ENCODE results near the gene PRELP.

DNA sequence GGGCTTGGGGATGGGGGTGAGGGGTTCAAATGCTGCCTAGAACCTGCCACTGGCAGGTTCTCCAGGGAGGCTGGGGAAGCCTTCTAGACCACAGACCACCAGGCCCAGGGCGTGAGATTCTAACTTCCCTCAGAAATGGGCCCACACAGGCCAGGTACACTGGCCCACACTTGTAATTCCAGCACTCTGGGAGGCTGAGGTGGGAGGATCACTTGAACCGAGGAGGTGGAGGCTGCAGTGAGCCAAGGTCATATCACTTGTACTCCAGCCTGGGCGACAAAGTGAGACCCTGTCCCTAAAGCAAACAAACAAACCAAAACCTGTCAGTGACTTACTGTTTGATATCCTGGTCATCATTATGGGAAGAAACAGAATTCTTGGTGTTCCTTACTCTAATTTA is 50.1 kb downstream of the PRELP start:
- TF ChIP-seq ELF4 (IDR thresholded peaks at IDR 0.05) (no peak), SUZ12 (IDR thresholded peaks at IDR 0.05) (no peak), FOXM1 (IDR thresholded peaks at IDR 0.05; ENCODE audit: borderline replicate concordance) (no peak), BHLHE40 (IDR thresholded peaks at IDR 0.05; ENCODE audit: borderline replicate concordance) (no peak), LEF1 (IDR thresholded peaks at IDR 0.05; ENCODE audit: borderline replicate concordance) (no peak), FOXA1 (IDR thresholded peaks at IDR 0.05) (no peak), SP1 (IDR thresholded peaks at IDR 0.05) (no peak), L3MBTL2 (conservative IDR thresholded peaks at IDR 0.05) (no peak), ARNT (IDR thresholded peaks at IDR 0.05) (no peak), NFRKB (IDR thresholded peaks at IDR 0.05) (no peak)
- TF ChIP-seq, protein P1, sequence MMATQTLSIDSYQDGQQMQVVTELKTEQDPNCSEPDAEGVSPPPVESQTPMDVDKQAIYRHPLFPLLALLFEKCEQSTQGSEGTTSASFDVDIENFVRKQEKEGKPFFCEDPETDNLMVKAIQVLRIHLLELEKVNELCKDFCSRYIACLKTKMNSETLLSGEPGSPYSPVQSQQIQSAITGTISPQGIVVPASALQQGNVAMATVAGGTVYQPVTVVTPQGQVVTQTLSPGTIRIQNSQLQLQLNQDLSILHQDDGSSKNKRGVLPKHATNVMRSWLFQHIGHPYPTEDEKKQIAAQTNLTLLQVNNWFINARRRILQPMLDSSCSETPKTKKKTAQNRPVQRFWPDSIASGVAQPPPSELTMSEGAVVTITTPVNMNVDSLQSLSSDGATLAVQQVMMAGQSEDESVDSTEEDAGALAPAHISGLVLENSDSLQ (IDR thresholded peaks at IDR 0.05): no peak

Data from HEK293T (cell line).